ENCODE measurements around the gene CBX4.

Gene CBX4

GRCh38 chr17:79810130-79811010 is 28.9 kb downstream of the CBX4 start:
- DNase-seq = peak; percentile 95

GRCh38 chr17:79809530-79810129 is 29.6 kb downstream of the CBX4 start:
- no peak for DNase-seq

GRCh38 chr17:79808763-79809529 is 30.3 kb downstream of the CBX4 start:
- no peak for DNase-seq

GRCh38 chr17:79806863-79807720 is 32.1 kb downstream of the CBX4 start:
- no peak for DNase-seq

- DNase-seq = no peak
Observed at GRCh38 chr17:79806446-79806760, 32.8 kb downstream of the CBX4 start.

GRCh38 chr17:79804856-79805696 is 34.2 kb downstream of the CBX4 start:
- DNase-seq = no peak

GRCh38 chr17:79803997-79804855 is 35.0 kb downstream of the CBX4 start:
- no peak for DNase-seq

- DNase-seq = no peak
Observed at GRCh38 chr17:79803421-79803996, 35.7 kb downstream of the CBX4 start.

GRCh38 chr17:79802736-79803420 is 36.4 kb downstream of the CBX4 start:
- no peak for DNase-seq

- DNase-seq = no peak
Observed at GRCh38 chr17:79802039-79802735, 37.1 kb downstream of the CBX4 start.

- no peak for DNase-seq
Observed at GRCh38 chr17:79801156-79802038, 37.8 kb downstream of the CBX4 start.

GRCh38 chr17:79800325-79801155 is 38.7 kb downstream of the CBX4 start:
- peak; percentile 67 for DNase-seq

- no peak for DNase-seq
Observed at GRCh38 chr17:79799538-79800324, 39.5 kb downstream of the CBX4 start.

- DNase-seq = no peak
Observed at GRCh38 chr17:79799174-79799537, 40.1 kb downstream of the CBX4 start.

GRCh38 chr17:79798299-79799173 is 40.7 kb downstream of the CBX4 start:
- no peak for DNase-seq
